Lung (tissue), 12 donors: ENCODE results near the gene CD34. TPM values are rescaled to one million over a fixed set of nuclear protein-coding genes. Genes with fewer than 3 reads are reported as not detected.

ENCODE experiments used
- ATAC-seq: fragments of 200-7000 bp; cut with Tn5 transposase; one replicate; pipeline ENCODE4 v1.9.1; 2020; ENCODE audit warnings: moderate number of reproducible peaks; ENCODE audit not compliant: insufficient read depth, low FRiP score
- DNase-seq, 3 donors: peaks; one replicate each; pipeline ENCODE4 v3.0.0-alpha.2; 2013 to 2017
- H3K27ac ChIP-seq, 2 donors: one replicate each; pipeline ENCODE4 v1.5.1; 2013; ENCODE audit warnings: mild to moderate bottlenecking in 2 of 2, moderate library complexity in 2 of 2, control low read depth in 1 of 2, inconsistent platforms in 1 of 2, low read depth in 1 of 2, low read length in 1 of 2
- H3K27me3 ChIP-seq, 3 donors: one replicate each; pipeline ENCODE4 v1.5.1; 2013; ENCODE audit warnings: low read length in 2 of 3; ENCODE audit not compliant: control insufficient read depth in 3 of 3, insufficient read depth in 3 of 3
- H3K36me3 ChIP-seq, 4 donors: one replicate each; pipeline ENCODE4 v1.5.1; 2013; ENCODE audit warnings: low read length in 4 of 4, mild to moderate bottlenecking in 1 of 4, moderate library complexity in 1 of 4; ENCODE audit not compliant: control insufficient read depth in 4 of 4, insufficient read depth in 4 of 4
- H3K4me1 ChIP-seq, 5 donors: one replicate each; pipeline ENCODE4 v1.5.1; 2013; ENCODE audit warnings: low read length in 5 of 5, mild to moderate bottlenecking in 2 of 5, moderate library complexity in 1 of 5; ENCODE audit not compliant: control insufficient read depth in 5 of 5, insufficient read depth in 5 of 5
- H3K4me3 ChIP-seq: one replicate; pipeline ENCODE4 v1.5.1; 2013; ENCODE audit warnings: mild to moderate bottlenecking, control low read depth, moderate library complexity
- H3K9ac ChIP-seq, 2 donors: one replicate each; pipeline ENCODE4 v1.5.1; 2013; ENCODE audit warnings: low read length in 2 of 2, control low read depth in 1 of 2; ENCODE audit not compliant: insufficient read depth in 1 of 2
- H3K9me3 ChIP-seq, 4 donors: one replicate each; pipeline ENCODE4 v1.5.1; 2013; ENCODE audit warnings: low read length in 3 of 4, mild to moderate bottlenecking in 1 of 4, moderate library complexity in 1 of 4; ENCODE audit not compliant: control insufficient read depth in 4 of 4, insufficient read depth in 3 of 4
- WGBS, 2 donors: extraction: QIAGEN DNeasy Blood & Tissue Kit; methylation state at CpG; one replicate each; pipeline ENCODE4 v1.1.7; 2013; 5-methylcytosine and 5-hydroxymethylcytosine counted together
- polyA plus RNA-seq, 2 donors: library from polyadenylated mRNA; stranded (reverse); fragments of 200-250 nt; gene quantifications; one replicate each; pipeline ENCODE4 v1.2.1, GENCODE V29; 2013
- total RNA-seq, 2 donors: library from RNA; depleted of rRNA in 1 of 2; stranded (reverse); fragments of >200 nt in 1 of 2; gene quantifications; one replicate each; pipeline ENCODE4 v1.2.1, GENCODE V29; 2014 to 2021
- TF ChIP-seq, protein P1 (sequence below): IDR thresholded peaks from 2 replicates; pipeline ENCODE4 v1.5.1; 2012; ENCODE audit warnings: mild to moderate bottlenecking; ENCODE audit errors: control extremely low read depth, extremely low read depth
- donor health status: control.
- donor health status: control.
- donor health status: Bipolar disorder and iron deficiency.
- donor health status: healthy.
- donor health status: DM: yes; HTN: yes; CAD: no.

CD34 gene
- total and polyA plus RNA-seq, 4 donors = 23.6 to 81.9 (median 37.1) TPM

- H3K4me1 ChIP-seq = peaks cover 15 to 69% (median 33%) of the 10 kb centered on the region in 5 donors
- H3K27ac ChIP-seq = peak overlapping the region in 1 of 2 donors; percentile 28
- 56 to 68% methylated on average over 2 of the region's 2 CpGs for WGBS, 2 donors
- peak overlapping the region in 1 of 2 donors; percentile 24 for H3K9ac ChIP-seq
- TF ChIP-seq, protein P1, sequence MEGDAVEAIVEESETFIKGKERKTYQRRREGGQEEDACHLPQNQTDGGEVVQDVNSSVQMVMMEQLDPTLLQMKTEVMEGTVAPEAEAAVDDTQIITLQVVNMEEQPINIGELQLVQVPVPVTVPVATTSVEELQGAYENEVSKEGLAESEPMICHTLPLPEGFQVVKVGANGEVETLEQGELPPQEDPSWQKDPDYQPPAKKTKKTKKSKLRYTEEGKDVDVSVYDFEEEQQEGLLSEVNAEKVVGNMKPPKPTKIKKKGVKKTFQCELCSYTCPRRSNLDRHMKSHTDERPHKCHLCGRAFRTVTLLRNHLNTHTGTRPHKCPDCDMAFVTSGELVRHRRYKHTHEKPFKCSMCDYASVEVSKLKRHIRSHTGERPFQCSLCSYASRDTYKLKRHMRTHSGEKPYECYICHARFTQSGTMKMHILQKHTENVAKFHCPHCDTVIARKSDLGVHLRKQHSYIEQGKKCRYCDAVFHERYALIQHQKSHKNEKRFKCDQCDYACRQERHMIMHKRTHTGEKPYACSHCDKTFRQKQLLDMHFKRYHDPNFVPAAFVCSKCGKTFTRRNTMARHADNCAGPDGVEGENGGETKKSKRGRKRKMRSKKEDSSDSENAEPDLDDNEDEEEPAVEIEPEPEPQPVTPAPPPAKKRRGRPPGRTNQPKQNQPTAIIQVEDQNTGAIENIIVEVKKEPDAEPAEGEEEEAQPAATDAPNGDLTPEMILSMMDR = no peak
- no peak overlapping the region for H3K4me3 ChIP-seq
- H3K36me3 ChIP-seq = no peaks in the 10 kb centered on the region
- DNase-seq (peak; percentile 69 to 96 (median 90)), ATAC-seq (no peak)
- no peaks in the 10 kb centered on the region for H3K9me3 ChIP-seq
- H3K27me3 ChIP-seq = no peaks in the 10 kb centered on the region
These were observed 8.7 kb upstream of the CD34 start for GRCh38 chr1:207919523-207920170.

DNA sequence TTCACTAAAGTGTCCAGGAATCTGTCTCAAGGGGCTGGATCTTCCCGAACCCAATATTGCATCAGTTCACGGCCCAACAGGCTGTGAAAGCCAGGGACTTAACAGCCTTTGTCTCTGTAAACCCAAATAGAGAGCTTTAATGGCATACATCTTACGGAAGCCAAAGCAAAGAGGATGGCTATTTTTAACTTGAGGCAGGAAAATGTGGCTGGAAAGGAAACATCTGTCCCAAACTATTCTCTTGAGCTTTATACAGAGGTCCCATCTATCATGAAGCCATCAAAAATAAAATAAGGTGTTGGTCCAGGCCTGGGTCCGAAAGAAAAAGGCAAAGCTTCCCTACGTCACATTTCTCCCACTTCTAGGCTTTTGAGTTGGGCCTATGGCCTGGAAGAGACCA lies 7.7 kb upstream of the CD34 start:
- 29 to 38% methylated on average over 5 of the region's 5 CpGs for WGBS, 2 donors
- peak overlapping the region; percentile 24 to 43 for H3K27ac ChIP-seq
- peak overlapping the region in 1 of 2 donors; percentile 8 for H3K9ac ChIP-seq
- H3K9me3 ChIP-seq = no peaks in the 10 kb centered on the region
- H3K27me3 ChIP-seq = no peaks in the 10 kb centered on the region
- H3K4me1 ChIP-seq = peaks cover 15 to 58% (median 28%) of the 10 kb centered on the region in 5 donors
- H3K36me3 ChIP-seq = no peaks in the 10 kb centered on the region
- TF ChIP-seq, protein P1 = no peak
- no peak overlapping the region for H3K4me3 ChIP-seq
- DNase-seq (peak in 2 of 3 donors; percentile 61 to 85), ATAC-seq (no peak)

DNA sequence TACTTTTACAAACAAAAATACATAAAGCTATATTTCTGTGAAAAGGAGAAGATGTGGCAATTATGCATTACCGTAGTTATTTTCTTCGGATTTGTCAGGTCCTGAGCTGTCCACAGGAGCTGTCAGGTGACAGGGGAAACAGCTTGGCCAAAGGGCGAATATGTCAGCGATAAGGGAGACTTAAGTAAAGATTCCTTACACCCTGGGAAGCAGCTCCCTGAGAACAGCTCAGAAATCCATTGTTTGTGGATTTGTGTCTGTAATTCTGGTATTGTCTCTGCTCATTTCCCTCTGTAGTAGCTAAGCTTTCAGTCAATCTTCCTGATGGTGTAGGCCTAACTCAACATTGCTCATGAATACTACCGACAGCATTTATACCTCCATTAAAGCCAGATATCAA lies 7.1 kb upstream of the CD34 start:
- DNase-seq (no peak), ATAC-seq (no peak)
- peak overlapping the region; percentile 24 to 59 for H3K27ac ChIP-seq
- H3K36me3 ChIP-seq = no peaks in the 10 kb centered on the region
- H3K9me3 ChIP-seq = no peaks in the 10 kb centered on the region
- H3K4me3 ChIP-seq = no peak overlapping the region
- WGBS, 2 donors = 51 to 52% methylated on average over 5 of the region's 5 CpGs
- H3K9ac ChIP-seq = no peak overlapping the region
- peaks cover 12 to 52% (median 23%) of the 10 kb centered on the region in 5 donors for H3K4me1 ChIP-seq
- TF ChIP-seq, protein P1 = no peak
- H3K27me3 ChIP-seq = no peaks in the 10 kb centered on the region

DNA sequence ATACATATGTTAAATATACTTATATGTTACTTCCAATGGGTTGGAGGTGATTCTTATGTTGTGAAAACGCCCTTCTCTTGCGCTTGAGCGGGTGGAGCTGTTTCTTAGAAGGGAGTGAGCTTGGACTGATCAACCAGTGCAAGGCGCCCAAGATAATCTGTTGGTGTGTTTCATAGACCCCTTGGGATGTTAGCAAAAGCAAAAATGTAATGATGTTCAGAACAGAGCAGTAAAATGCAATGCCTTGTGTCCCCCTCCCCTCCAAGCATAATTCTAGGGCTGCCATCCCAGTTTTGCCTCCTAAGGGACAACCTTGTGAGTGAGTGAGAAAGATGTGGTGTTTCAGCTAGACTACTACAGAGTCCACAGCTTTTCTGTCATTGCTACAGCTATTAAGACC lies 6.2 kb upstream of the CD34 start:
- no peak for ATAC-seq
- no peak overlapping the region for H3K9ac ChIP-seq
- no peak overlapping the region for H3K27ac ChIP-seq
- 92 to 96% methylated on average over 4 of the region's 4 CpGs for WGBS, 2 donors
- peaks cover 11 to 43% (median 19%) of the 10 kb centered on the region in 5 donors for H3K4me1 ChIP-seq
- TF ChIP-seq, protein P1 = no peak
- H3K4me3 ChIP-seq = no peak overlapping the region
- no peaks in the 10 kb centered on the region for H3K36me3 ChIP-seq
- no peaks in the 10 kb centered on the region for H3K9me3 ChIP-seq
- no peak for DNase-seq
- peaks cover 0 to 4% (median 0%) of the 10 kb centered on the region in 3 donors for H3K27me3 ChIP-seq
